GM03348 (cell line): ENCODE results near the gene RAP1A.

Source experiments
- DNase-seq: peaks from one replicate; pipeline ENCODE4 v3.0.0; 2012; ENCODE audit warnings: low spot score

The RAP1A gene

GRCh38 chr1:111719674-111720132 is 100.1 kb downstream of the RAP1A start:
- DNase-seq = no peak

GRCh38 chr1:111720274-111720976 is 100.8 kb downstream of the RAP1A start:
- DNase-seq = no peak

DNA sequence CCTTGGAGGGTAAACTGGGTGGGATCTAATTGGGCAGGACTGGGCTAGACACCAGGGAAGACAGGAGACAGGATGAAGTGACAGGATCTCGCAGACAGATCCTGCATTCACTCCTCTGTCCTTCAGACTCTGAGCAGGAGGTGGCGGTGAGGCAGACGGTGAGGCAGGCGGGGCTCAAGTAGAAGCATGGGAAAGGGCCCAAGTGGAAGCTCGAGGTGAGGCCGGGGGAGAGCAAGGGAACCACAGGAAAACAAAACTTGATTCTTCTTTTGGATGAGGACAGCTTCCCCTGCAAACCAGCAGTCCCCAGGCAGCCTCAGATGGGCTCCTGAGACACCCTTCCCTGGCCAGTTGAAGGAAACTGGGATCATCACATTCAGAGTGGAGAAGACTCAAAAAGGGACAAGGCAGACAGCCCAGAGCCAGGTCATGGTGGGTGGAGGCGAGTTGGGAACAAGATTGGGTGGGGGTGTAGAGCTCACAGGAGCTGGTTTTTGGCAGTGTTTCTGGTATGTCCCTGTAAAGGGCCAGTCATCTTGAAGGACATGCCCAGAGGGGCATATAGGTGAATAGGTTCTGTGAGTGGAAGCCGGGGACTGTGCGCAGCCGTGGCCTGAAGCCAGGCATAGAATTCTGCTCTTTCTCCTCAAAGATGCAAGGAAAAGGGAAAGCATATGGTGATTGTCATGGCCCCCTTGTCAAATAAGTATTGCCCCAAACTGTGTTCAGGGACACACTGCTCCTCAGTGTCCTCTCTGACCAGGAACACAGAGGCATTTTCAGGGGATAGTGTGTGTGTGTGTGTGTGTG is 101.6 kb downstream of the RAP1A start:
- DNase-seq = no peak

GRCh38 chr1:111723091-111723806 is 103.7 kb downstream of the RAP1A start:
- DNase-seq = no peak

DNA sequence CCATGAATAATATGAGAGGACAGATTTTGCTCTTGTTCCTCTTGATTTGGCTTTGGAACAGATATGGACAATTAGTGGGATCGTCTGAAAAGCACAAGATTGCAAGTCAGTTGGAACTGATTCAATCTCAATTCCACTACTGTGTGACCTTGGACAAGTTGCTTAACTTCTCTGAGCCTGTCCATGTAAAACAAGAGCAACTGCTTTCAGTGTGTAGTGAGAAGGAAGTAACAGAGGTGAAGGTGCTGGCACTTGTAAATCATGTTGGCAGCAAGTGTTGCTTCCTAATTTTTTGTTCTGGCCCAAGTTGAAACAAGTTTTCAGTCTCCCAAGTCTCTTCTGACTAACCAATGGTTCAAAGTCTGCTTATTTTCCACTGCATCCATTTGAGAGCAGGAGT is 104.3 kb downstream of the RAP1A start:
- no peak for DNase-seq

DNA sequence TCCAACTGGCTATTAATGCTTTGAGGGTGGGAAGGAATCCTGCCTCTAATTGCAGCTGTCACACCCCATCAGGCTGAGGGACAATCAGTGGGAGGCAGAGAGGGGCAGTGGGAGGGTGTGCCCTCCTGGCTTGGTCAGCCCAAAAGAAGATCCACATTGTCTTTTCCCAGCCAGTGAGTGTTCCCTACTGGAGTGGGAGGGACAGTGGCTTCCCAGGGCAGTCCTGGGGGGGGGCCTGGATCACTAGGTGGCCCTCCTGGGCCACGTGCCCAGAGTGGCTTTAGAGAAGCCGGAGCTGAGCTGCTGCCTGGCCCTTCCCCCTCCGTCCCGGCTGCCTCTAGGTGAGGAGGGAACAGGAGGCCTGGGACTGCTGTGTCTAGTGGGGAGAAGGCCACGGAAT is 105.6 kb downstream of the RAP1A start:
- no peak for DNase-seq

DNA sequence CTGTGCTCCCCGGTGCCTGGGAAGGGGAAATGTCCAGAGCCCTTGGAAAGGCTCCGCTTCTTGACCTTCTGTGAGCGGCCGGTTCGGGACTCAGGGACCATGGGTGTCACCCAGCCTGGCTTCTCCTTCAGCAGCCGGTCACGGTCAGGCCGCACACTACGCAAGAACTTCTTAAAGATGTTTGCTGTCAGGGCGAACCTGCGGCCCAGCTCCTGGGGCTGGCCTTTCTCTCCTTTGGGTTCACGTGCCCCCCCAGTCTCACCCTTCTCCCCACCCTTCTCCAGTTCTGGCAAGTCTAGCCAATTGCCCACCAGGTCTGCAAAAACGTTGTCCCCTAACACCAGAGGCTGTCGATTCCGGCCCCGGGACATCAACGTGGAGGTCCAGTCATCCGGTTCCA is 107.5 kb downstream of the RAP1A start:
- DNase-seq = no peak

GRCh38 chr1:111729271-111729921 is 109.8 kb downstream of the RAP1A start:
- DNase-seq = no peak

- DNase-seq = no peak
Measured at GRCh38 chr1:111729946-111730681, 110.5 kb downstream of the RAP1A start.

DNA sequence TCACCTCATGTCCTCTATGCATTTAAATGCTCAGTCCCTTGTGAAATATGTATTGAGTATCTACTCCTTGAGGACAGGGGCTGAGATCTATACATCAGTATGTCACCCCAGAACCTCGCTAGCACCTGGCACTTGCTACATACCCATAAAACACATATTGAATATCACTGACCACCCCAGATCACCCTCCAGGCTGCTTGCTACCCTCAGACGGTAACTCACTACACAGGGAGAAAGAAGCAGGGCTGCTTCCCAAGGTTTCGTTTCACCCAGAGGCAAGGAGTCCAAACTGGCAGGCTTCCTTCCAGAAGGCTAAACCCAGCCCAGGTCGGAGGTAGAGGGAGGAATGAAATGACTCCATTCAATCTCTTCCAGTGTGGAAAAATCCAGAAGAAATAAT is 111.1 kb downstream of the RAP1A start:
- no peak for DNase-seq

- no peak for DNase-seq
Measured at GRCh38 chr1:111731956-111732355, 112.4 kb downstream of the RAP1A start.

DNA sequence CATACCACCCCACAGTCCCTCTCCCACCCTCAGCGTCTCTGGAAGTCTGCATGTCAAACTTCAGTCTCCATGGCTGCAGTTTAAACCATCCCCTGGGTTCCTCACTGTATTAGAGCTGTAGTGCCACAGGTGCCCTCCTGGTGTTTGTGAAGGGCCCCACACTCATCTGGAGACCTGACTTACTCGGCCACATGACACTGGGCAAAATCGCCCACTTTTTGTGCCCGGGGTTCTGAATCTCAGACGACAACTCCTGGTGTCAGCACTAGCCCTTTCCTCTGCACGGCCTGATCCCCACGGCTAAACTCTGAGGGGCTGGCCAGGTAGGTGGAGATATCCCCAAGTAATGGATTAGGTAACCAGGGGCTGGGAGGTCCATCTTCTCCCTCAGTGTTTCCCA is 113.1 kb downstream of the RAP1A start:
- DNase-seq = no peak

DNA sequence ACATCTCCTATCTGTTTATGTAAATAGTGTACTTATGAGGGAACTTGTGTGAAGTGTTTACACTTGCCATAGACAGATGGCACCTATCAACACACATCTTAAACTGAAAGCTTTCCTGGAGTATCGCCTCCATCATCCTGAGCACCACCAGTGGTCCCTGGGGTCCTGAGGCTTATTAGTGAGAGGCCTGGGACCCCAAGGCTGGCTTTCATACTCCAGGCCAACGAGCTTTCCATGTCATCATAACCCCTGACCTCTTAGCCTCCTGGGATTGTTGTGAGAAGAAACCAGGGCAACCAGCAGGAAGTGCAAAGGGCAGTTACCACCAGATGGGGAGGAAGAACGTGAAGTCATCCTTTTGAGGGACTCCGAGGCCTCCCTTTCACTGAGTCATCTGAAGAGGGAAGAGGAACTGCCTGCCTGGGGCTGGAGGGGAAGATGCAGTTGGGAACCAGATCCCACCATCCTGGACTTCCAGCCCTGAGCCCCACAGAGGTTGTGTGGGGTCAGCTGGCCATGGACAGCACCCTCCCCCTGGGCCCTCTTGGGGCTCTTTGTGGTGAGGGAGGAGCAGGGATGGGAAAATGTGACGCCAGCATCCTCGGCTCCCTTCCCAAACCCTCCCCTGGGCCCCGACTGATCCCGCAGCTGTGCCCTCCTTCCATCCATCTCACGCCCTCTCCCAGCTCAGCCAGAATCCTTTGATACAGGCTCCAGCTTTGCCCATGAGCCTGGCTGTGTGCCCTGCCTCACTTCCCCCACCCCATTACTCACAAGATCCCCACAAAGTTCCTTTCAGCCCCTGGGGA is 113.8 kb downstream of the RAP1A start:
- DNase-seq = peak; percentile 69

- DNase-seq = no peak
Measured at GRCh38 chr1:111733992-111734341, 114.4 kb downstream of the RAP1A start.

DNA sequence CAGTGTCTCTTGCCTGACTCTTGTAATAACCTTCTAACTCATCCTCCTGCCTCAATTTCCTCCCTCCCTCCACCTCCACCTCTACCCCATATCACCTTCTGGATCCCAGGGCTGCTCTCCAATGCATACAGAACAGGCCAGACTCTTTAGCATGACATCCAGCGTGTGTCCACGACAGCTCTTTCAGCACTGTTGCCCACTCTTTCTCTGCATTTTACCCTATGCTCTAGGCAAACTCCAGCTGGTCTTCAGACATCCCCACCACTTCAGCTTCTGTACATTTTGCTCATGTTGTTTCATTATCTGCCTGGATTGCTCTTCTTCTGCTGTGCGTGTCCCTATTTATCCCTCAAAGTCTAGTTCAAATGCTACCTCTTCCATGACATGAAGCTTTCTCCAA is 114.8 kb downstream of the RAP1A start:
- DNase-seq = no peak

DNA sequence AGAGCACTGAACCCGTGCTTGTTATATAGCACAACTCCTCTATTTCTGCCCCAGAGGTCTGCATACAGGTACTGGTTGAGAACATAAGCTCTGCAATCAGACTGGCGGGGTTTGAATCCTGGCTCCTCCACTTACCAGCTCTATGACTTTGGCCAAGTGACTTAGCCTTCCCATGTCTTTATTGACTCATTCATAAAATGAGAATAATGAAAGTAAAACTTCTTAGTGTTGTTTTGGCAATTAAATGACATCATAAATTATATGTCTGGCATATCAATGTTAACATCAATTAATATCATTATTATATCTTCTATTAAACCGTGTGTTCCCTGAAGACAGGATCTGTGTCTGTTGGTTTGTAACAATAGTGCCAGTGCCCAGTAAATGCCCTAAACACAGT is 115.3 kb downstream of the RAP1A start:
- no peak for DNase-seq

GRCh38 chr1:111735321-111735720 is 115.7 kb downstream of the RAP1A start:
- no peak for DNase-seq

DNA sequence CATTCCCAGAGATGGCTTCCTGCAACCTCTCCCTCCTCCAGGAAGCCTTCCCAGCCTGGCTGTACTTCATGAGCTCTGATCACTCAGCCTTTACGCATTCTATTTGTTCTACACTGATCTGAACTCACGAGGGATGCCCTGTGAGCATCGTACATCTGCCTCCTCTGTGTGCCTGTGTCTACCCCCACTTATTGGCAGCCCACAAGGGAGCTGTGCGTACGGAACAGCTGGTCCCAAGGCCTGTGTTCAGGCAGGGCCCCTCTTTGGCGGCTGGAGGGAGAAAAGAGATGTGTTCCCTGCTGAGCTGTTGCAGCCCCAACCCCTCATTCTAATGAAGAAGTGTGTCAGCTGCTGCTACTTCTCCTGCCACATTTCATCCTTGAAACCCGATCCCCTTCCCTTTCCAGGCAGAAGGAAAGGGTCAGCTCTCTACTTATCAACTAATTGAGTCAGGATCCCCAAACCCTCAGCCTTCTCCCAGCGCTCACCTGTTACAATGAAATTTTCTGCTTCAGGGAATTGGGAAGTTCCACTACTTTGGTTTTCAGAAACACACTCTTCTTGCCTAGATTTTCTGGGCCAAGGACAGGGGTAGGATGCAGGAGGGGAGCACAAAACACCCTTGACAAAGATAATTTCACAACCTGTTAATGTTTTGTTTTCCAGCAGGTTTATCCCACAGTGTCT is 116.4 kb downstream of the RAP1A start:
- no peak for DNase-seq

DNA sequence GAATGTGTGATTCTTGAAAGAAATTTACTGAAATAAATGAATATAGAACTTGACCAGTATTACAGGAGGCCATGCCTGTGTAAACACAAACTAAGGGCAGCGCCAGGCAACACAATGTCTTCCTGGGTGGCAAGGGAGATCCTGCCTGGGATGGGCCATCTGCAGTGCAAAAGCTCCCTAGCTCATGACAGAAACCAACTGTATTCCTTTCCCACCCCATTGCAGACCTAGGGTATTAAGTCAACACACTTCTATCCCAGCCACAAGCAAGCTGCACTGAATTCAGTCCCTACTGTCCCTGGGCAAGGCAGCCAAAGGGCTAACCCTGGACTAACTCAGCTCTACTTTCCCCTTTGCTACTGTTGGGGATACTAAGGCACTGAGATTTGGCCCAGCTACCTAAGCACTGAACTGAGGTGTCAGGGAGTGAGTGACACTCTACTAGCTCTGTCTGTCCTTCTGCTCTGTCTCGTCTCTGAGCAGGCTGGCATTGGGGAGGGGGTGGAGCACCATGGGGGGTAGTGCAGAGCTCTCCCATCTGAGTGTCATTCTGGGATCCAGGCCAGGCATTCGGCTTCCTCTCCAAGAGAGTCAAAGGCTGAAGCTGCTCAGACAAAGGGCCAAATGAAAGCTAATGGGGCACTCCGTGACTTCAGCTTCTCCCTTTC is 117.1 kb downstream of the RAP1A start:
- DNase-seq = no peak
